ENCODE data around the gene SULT1A3. TPM values are rescaled to one million over a fixed set of nuclear protein-coding genes. Genes with fewer than 3 reads are reported as not detected.
"Not testable (repeated sequence)": the region's sequence is repeated elsewhere in the genome, so short reads cannot be mapped to it uniquely, and the experiment has no call there.

SULT1A3 gene
- total RNA-seq, 1 experiment from 2014 or later, result 21.5 TPM

DNA sequence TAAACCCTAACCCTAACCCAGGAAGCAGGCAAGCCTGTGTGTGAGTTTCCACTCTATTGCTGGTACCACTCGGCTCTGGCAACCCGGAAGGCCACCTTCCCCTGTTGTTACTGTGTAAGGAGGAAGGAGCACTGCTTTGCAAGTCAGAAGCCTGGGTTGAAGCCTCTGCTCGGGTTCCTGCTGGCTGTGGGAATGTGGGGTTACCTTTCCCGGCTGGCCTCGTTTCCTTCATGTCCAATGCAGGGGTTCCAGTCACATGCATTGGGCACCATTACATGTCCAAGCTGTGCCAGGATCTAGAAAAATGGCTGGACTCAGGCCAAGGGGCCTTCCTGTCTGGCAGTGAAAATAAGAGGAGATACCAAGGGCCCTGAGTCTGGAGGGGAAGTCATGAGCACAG is 18.0 kb downstream of the SULT1A3 start:
- H3K27me3 Mint-ChIP-seq (ENCODE audit: low read depth); H4K20me1 ChIP-seq (ENCODE audit: control insufficient read depth, insufficient read depth, insufficient read length); H4K91ac ChIP-seq (ENCODE audit: insufficient read length, low read depth, low read length); H2AK5ac ChIP-seq (ENCODE audit: insufficient read length, low read length); H3K9ac ChIP-seq (ENCODE audit: extremely low read depth, insufficient read length, low read length); H3K4me2 ChIP-seq (ENCODE audit: insufficient read depth, insufficient read length, low read length); H2BK20ac ChIP-seq (ENCODE audit: low read depth, low read length, poor library complexity, severe bottlenecking); H3K56ac ChIP-seq (ENCODE audit: insufficient read length, low read depth, low read length); H3K23me2 ChIP-seq (ENCODE audit: insufficient read length, low read depth, low read length, poor library complexity, severe bottlenecking); H3K79me2 ChIP-seq (ENCODE audit: insufficient read depth, low read length); H2BK120ac ChIP-seq (ENCODE audit: low read depth, low read length, poor library complexity, severe bottlenecking); H3K4me1 Mint-ChIP-seq; H3K27ac Mint-ChIP-seq; H3K9me3 Mint-ChIP-seq; H2BK15ac ChIP-seq (ENCODE audit: low read depth, low read length); H4K5ac ChIP-seq (ENCODE audit: insufficient read length, low read depth, low read length); H2BK12ac ChIP-seq (ENCODE audit: insufficient read length, low read depth, low read length); H3K18ac ChIP-seq (ENCODE audit: insufficient read length, low read depth, low read length); H3K4ac ChIP-seq (ENCODE audit: low read depth, low read length); H3T11ph ChIP-seq (ENCODE audit: low read length); H4K8ac ChIP-seq (replicated peaks; ENCODE audit: insufficient read length, low read depth, low read length); H3K4me1 ChIP-seq (ENCODE audit: insufficient read depth, low read length); H3K27ac ChIP-seq (ENCODE audit: insufficient read length, low read depth, low read length); H3K79me1 ChIP-seq (ENCODE audit: insufficient read depth, low read depth, low read length, poor library complexity, severe bottlenecking); H3K27me3 ChIP-seq (ENCODE audit: insufficient read depth, low read length); H3K36me3 Mint-ChIP-seq (ENCODE audit: insufficient read depth in 1 of 3, low read depth in 3 of 3); H3K4me3 Mint-ChIP-seq; H3K9me3 ChIP-seq (ENCODE audit: control insufficient read depth, low read depth, low read length); H3K14ac ChIP-seq (ENCODE audit: insufficient read depth, low read length); H3K23ac ChIP-seq (ENCODE audit: insufficient read length, low read depth, low read length); DNase-seq; H2BK5ac ChIP-seq (ENCODE audit: insufficient read length, low read length); H2AFZ ChIP-seq (ENCODE audit: low read length): not testable (repeated sequence)
- no CpG with 5 or more reads among the region's 5 CpGs for WGBS (ENCODE audit: extremely low coverage, insufficient read length, low lambda C conversion rate)

DNA sequence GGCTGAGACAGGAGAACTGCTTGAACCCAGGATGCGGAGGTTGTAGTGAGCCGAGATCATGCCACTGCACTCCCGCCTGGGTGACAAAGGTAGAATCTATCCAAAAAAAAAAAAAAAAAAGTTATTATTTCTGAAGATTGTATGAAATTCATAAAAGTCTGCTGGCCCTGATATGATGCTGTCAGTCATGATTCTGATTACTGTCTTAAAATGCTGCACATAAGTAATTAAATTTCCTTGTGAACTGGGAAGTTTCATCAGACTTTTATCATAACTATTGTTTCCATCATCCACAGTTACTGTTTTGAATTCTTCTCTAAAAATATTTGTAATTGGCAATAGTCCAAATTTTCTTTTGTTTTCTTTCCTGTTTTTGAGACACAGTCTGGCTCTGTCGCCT is 49.3 kb downstream of the SULT1A3 start, which contains the start of gene NPIPB13:
Gene NPIPB13 (minus strand): TSS at position 101 of the 400 bp plus-strand sequence. CDS start 2,906 bp downstream, outside the sequence.
- DNase-seq; H4K91ac ChIP-seq (ENCODE audit: insufficient read length, low read depth, low read length): not testable (repeated sequence)
- no CpG with 5 or more reads among the region's 4 CpGs for WGBS (ENCODE audit: extremely low coverage, insufficient read length, low lambda C conversion rate)

More for the DNA sequence above, 49.3 kb downstream of the SULT1A3 start, which contains the start of gene NPIPB13:
- H3K9me3 Mint-ChIP-seq; H3K4me2 ChIP-seq (ENCODE audit: insufficient read depth, insufficient read length, low read length); H3K4me1 ChIP-seq (ENCODE audit: insufficient read depth, low read length); H3K56ac ChIP-seq (ENCODE audit: insufficient read length, low read depth, low read length); H2BK15ac ChIP-seq (ENCODE audit: low read depth, low read length); H3K27me3 Mint-ChIP-seq (ENCODE audit: low read depth); H2AFZ ChIP-seq (ENCODE audit: low read length); H3K4ac ChIP-seq (ENCODE audit: low read depth, low read length); H3K4me1 Mint-ChIP-seq; H3K9ac ChIP-seq (ENCODE audit: extremely low read depth, insufficient read length, low read length); H3K79me2 ChIP-seq (ENCODE audit: insufficient read depth, low read length); H3K79me1 ChIP-seq (ENCODE audit: insufficient read depth, low read depth, low read length, poor library complexity, severe bottlenecking); H2AK5ac ChIP-seq (ENCODE audit: insufficient read length, low read length); H4K5ac ChIP-seq (ENCODE audit: insufficient read length, low read depth, low read length); H3K14ac ChIP-seq (ENCODE audit: insufficient read depth, low read length); H4K8ac ChIP-seq (replicated peaks; ENCODE audit: insufficient read length, low read depth, low read length); H2BK5ac ChIP-seq (ENCODE audit: insufficient read length, low read length); H3K27me3 ChIP-seq (ENCODE audit: insufficient read depth, low read length); H3K4me3 Mint-ChIP-seq; H2BK12ac ChIP-seq (ENCODE audit: insufficient read length, low read depth, low read length); H3T11ph ChIP-seq (ENCODE audit: low read length); H3K27ac ChIP-seq (ENCODE audit: insufficient read length, low read depth, low read length); H3K18ac ChIP-seq (ENCODE audit: insufficient read length, low read depth, low read length); H2BK120ac ChIP-seq (ENCODE audit: low read depth, low read length, poor library complexity, severe bottlenecking); H4K20me1 ChIP-seq (ENCODE audit: control insufficient read depth, insufficient read depth, insufficient read length); H3K27ac Mint-ChIP-seq; H3K9me3 ChIP-seq (ENCODE audit: control insufficient read depth, low read depth, low read length); H3K23ac ChIP-seq (ENCODE audit: insufficient read length, low read depth, low read length); H2BK20ac ChIP-seq (ENCODE audit: low read depth, low read length, poor library complexity, severe bottlenecking); H3K36me3 Mint-ChIP-seq (ENCODE audit: insufficient read depth in 1 of 3, low read depth in 3 of 3); H3K23me2 ChIP-seq (ENCODE audit: insufficient read length, low read depth, low read length, poor library complexity, severe bottlenecking): not testable (repeated sequence)
